H1 (cell line): Measurements from ENCODE around the gene FASTK. TPM values are rescaled to one million over a fixed set of nuclear protein-coding genes. Genes with fewer than 3 reads are reported as not detected.

ENCODE experiments used
- BCL11A ChIP-seq, 2 experiments: IDR thresholded peaks; one replicate each; pipeline ENCODE4 v1.6.1; 2011; ENCODE audit warnings: low read depth in 2 of 2, low read length in 2 of 2, mild to moderate bottlenecking in 2 of 2
- KDM4A ChIP-seq: IDR thresholded peaks from one replicate; pipeline ENCODE4 v1.7.1; 2012; ENCODE audit warnings: low read depth, mild to moderate bottlenecking, moderate library complexity, low read length, inconsistent platforms; ENCODE audit not compliant: severe bottlenecking
- POLR2A ChIP-seq, 2 experiments: IDR thresholded peaks; 1 replicate in 1 of 2; 2 replicates in 1 of 2; pipeline ENCODE4 v1.6.1; 2011; ENCODE audit warnings: low read depth in 2 of 2, low read length in 2 of 2, mild to moderate bottlenecking in 2 of 2; ENCODE audit errors: control extremely low read depth in 1 of 2
- POLR2AphosphoS5 ChIP-seq: IDR thresholded peaks from 2 replicates; pipeline ENCODE4 v1.6.1; 2011; ENCODE audit warnings: low read depth, low read length
- polyA plus RNA-seq, 7 experiments: library from polyadenylated mRNA; depleted of rRNA in 3 of 7; stranded (reverse) in 5 of 7; unstranded in 2 of 7; fragments of >200 nt in 5 of 7; fragments of 200-250 nt in 2 of 7; gene quantifications; 1 replicate in 5 of 7; 2 replicates in 1 of 7; 4 replicates in 1 of 7; pipeline versions ENCODE4 v1.2.1 to v1.2.3, GENCODE V29; 2011 to 2013; ENCODE audit warnings: missing spikeins in 2 of 7, mixed read lengths in 2 of 7
- total RNA-seq: library from RNA; stranded (reverse); fragmentation: NEBNext Ultra II Directional; extraction: Animal tissue kit (Norgen Biotek cat#: 25700); gene quantifications from 2 replicates; pipeline ENCODE4 v1.2.1, GENCODE V29; 2021
- TF ChIP-seq, protein P1 (sequence below): IDR thresholded peaks from 2 replicates; pipeline ENCODE4 v1.6.1; 2011; ENCODE audit warnings: low read length, improper control_type of control experiment
- TF ChIP-seq, protein P2 (sequence below): fragments of 300-600 bp; sonication (generic); IDR thresholded peaks from 2 replicates; pipeline ENCODE4 v1.7.1; 2012; ENCODE audit warnings: low read length, moderate library complexity, mild to moderate bottlenecking, inconsistent platforms; ENCODE audit not compliant: insufficient replicate concordance
- TF ChIP-seq, protein P3 (sequence below): IDR thresholded peaks from 2 replicates; pipeline ENCODE4 v1.6.1; 2012; ENCODE audit warnings: low read length, inconsistent platforms

FASTK gene
- total and polyA plus RNA-seq, 2 of the 8 experiments (the other 6 are each of a cell fraction or from before 2014, with no cell fraction given), result 39.4 to 84.0 TPM

DNA sequence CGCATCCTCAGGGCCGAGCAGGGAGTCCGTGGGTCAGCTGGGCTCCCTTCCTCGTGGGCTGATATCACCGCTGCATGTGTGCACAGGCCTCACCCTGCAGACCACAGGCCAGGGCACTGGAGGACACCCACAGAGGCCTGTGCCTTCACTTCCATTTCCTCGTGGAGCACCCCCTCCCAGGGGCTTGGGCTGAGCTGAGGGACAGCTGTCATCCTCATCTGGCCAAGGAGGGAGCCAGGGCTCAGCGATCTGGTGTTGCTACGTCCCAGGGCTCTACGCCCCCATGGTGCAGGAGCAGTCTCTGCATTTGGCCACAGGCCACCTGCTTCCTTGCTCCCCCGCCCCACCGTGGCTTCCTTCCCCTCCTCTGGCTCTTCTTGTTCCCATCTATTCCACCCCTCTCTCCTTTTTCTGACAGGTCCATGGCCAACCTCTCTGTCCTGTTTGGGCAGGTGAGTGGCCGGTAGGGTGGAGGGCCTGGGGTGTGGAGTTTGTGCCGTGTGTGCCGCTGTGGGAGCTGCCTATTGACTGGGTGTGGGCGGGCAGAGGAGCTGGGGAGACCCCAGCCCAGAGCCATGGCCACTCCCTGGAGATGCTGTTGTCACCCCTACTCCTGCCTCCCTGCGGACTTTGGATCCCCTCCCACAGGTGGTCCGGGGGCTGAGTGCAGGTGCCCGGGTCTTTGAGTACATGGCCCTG, 40.6 kb downstream of the FASTK start (continued):
- TF ChIP-seq, protein P1, sequence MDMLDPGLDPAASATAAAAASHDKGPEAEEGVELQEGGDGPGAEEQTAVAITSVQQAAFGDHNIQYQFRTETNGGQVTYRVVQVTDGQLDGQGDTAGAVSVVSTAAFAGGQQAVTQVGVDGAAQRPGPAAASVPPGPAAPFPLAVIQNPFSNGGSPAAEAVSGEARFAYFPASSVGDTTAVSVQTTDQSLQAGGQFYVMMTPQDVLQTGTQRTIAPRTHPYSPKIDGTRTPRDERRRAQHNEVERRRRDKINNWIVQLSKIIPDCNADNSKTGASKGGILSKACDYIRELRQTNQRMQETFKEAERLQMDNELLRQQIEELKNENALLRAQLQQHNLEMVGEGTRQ, result no peak
- TF ChIP-seq KDM4A (no peak), BCL11A (IDR thresholded peaks at IDR 0.05; ENCODE audit: low read depth in 2 of 2, low read length in 2 of 2) (no peak), POLR2A (IDR thresholded peaks at IDR 0.05; ENCODE audit: control extremely low read depth in 1 of 2, low read depth in 2 of 2, low read length in 2 of 2) (no peak), POLR2AphosphoS5 (no peak)
- TF ChIP-seq, protein P2, sequence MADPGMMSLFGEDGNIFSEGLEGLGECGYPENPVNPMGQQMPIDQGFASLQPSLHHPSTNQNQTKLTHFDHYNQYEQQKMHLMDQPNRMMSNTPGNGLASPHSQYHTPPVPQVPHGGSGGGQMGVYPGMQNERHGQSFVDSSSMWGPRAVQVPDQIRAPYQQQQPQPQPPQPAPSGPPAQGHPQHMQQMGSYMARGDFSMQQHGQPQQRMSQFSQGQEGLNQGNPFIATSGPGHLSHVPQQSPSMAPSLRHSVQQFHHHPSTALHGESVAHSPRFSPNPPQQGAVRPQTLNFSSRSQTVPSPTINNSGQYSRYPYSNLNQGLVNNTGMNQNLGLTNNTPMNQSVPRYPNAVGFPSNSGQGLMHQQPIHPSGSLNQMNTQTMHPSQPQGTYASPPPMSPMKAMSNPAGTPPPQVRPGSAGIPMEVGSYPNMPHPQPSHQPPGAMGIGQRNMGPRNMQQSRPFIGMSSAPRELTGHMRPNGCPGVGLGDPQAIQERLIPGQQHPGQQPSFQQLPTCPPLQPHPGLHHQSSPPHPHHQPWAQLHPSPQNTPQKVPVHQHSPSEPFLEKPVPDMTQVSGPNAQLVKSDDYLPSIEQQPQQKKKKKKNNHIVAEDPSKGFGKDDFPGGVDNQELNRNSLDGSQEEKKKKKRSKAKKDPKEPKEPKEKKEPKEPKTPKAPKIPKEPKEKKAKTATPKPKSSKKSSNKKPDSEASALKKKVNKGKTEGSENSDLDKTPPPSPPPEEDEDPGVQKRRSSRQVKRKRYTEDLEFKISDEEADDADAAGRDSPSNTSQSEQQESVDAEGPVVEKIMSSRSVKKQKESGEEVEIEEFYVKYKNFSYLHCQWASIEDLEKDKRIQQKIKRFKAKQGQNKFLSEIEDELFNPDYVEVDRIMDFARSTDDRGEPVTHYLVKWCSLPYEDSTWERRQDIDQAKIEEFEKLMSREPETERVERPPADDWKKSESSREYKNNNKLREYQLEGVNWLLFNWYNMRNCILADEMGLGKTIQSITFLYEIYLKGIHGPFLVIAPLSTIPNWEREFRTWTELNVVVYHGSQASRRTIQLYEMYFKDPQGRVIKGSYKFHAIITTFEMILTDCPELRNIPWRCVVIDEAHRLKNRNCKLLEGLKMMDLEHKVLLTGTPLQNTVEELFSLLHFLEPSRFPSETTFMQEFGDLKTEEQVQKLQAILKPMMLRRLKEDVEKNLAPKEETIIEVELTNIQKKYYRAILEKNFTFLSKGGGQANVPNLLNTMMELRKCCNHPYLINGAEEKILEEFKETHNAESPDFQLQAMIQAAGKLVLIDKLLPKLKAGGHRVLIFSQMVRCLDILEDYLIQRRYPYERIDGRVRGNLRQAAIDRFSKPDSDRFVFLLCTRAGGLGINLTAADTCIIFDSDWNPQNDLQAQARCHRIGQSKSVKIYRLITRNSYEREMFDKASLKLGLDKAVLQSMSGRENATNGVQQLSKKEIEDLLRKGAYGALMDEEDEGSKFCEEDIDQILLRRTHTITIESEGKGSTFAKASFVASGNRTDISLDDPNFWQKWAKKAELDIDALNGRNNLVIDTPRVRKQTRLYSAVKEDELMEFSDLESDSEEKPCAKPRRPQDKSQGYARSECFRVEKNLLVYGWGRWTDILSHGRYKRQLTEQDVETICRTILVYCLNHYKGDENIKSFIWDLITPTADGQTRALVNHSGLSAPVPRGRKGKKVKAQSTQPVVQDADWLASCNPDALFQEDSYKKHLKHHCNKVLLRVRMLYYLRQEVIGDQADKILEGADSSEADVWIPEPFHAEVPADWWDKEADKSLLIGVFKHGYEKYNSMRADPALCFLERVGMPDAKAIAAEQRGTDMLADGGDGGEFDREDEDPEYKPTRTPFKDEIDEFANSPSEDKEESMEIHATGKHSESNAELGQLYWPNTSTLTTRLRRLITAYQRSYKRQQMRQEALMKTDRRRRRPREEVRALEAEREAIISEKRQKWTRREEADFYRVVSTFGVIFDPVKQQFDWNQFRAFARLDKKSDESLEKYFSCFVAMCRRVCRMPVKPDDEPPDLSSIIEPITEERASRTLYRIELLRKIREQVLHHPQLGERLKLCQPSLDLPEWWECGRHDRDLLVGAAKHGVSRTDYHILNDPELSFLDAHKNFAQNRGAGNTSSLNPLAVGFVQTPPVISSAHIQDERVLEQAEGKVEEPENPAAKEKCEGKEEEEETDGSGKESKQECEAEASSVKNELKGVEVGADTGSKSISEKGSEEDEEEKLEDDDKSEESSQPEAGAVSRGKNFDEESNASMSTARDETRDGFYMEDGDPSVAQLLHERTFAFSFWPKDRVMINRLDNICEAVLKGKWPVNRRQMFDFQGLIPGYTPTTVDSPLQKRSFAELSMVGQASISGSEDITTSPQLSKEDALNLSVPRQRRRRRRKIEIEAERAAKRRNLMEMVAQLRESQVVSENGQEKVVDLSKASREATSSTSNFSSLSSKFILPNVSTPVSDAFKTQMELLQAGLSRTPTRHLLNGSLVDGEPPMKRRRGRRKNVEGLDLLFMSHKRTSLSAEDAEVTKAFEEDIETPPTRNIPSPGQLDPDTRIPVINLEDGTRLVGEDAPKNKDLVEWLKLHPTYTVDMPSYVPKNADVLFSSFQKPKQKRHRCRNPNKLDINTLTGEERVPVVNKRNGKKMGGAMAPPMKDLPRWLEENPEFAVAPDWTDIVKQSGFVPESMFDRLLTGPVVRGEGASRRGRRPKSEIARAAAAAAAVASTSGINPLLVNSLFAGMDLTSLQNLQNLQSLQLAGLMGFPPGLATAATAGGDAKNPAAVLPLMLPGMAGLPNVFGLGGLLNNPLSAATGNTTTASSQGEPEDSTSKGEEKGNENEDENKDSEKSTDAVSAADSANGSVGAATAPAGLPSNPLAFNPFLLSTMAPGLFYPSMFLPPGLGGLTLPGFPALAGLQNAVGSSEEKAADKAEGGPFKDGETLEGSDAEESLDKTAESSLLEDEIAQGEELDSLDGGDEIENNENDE, result no peak
- TF ChIP-seq, protein P3, sequence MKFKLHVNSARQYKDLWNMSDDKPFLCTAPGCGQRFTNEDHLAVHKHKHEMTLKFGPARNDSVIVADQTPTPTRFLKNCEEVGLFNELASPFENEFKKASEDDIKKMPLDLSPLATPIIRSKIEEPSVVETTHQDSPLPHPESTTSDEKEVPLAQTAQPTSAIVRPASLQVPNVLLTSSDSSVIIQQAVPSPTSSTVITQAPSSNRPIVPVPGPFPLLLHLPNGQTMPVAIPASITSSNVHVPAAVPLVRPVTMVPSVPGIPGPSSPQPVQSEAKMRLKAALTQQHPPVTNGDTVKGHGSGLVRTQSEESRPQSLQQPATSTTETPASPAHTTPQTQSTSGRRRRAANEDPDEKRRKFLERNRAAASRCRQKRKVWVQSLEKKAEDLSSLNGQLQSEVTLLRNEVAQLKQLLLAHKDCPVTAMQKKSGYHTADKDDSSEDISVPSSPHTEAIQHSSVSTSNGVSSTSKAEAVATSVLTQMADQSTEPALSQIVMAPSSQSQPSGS, result no peak
